ENCODE measurements around the gene L1TD1.

GRCh38 chr1:62227496-62227895, 32.8 kb downstream of the L1TD1 start:
- TF ChIP-seq, protein P1, sequence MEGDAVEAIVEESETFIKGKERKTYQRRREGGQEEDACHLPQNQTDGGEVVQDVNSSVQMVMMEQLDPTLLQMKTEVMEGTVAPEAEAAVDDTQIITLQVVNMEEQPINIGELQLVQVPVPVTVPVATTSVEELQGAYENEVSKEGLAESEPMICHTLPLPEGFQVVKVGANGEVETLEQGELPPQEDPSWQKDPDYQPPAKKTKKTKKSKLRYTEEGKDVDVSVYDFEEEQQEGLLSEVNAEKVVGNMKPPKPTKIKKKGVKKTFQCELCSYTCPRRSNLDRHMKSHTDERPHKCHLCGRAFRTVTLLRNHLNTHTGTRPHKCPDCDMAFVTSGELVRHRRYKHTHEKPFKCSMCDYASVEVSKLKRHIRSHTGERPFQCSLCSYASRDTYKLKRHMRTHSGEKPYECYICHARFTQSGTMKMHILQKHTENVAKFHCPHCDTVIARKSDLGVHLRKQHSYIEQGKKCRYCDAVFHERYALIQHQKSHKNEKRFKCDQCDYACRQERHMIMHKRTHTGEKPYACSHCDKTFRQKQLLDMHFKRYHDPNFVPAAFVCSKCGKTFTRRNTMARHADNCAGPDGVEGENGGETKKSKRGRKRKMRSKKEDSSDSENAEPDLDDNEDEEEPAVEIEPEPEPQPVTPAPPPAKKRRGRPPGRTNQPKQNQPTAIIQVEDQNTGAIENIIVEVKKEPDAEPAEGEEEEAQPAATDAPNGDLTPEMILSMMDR (IDR thresholded peaks at IDR 0.05), result no peak
- no peak for TF ChIP-seq POLR2AphosphoS5 (IDR thresholded peaks at IDR 0.05)

Measured in stomach (tissue), 4 donors.